GM12864 (cell line): Measurements from ENCODE around the gene PHF14.

Experiments used
- DNase-seq: peaks from one replicate; pipeline ENCODE4 v3.0.0-alpha.2; 2011; ENCODE audit warnings: low read depth
- H3K4me3 ChIP-seq: 2 replicates; pipeline ENCODE4 v1.5.1; 2011; ENCODE audit warnings: mild to moderate bottlenecking, low read depth, low read length, control low read depth
- TF ChIP-seq, protein P1 (sequence below): IDR thresholded peaks from 2 replicates; pipeline ENCODE4 v1.5.1; 2011; ENCODE audit warnings: low read depth, mild to moderate bottlenecking, moderate library complexity, low read length, control low read depth, inconsistent platforms; ENCODE audit errors: missing control alignments

Gene PHF14

DNA sequence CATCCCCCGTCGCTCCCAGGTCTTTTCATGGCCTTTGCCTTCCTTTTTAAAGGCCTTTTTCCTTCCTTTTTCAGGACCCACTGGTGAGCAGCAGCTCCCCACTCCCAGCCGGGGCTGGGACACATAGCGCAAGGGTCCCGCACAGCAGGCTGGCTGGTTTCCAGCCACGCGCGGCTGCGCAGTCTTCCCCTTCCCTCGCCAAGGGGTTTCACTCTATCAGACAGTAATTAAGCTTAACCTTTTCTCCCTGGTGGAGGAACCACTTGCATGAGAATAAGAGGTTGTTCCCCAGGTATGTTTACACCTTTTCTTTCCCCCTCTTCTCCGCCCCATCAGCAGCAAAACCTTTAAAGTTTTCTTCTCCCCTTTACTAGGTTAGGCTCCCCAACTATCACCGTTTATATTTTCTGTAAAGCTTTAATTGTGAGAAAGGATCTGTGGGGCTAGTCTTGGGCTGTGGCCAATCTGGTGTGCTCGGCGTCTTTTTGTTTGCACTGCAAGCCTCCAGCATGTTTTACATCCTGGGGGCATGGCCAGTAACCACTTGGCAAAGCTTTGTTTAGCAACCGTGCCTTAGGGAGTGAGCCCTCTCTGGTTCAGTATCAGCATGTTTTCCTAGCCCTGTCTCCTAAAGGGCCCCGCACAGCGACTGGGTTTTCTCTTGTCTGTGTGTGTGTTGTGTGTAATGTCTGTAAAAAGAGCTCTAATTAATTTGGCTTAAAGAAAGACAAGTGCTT is 219.6 kb downstream of the PHF14 start:
- DNase-seq, result no peak
- H3K4me3 ChIP-seq, result no peak overlapping the region
- TF ChIP-seq, protein P1, sequence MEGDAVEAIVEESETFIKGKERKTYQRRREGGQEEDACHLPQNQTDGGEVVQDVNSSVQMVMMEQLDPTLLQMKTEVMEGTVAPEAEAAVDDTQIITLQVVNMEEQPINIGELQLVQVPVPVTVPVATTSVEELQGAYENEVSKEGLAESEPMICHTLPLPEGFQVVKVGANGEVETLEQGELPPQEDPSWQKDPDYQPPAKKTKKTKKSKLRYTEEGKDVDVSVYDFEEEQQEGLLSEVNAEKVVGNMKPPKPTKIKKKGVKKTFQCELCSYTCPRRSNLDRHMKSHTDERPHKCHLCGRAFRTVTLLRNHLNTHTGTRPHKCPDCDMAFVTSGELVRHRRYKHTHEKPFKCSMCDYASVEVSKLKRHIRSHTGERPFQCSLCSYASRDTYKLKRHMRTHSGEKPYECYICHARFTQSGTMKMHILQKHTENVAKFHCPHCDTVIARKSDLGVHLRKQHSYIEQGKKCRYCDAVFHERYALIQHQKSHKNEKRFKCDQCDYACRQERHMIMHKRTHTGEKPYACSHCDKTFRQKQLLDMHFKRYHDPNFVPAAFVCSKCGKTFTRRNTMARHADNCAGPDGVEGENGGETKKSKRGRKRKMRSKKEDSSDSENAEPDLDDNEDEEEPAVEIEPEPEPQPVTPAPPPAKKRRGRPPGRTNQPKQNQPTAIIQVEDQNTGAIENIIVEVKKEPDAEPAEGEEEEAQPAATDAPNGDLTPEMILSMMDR, result no peak

DNA sequence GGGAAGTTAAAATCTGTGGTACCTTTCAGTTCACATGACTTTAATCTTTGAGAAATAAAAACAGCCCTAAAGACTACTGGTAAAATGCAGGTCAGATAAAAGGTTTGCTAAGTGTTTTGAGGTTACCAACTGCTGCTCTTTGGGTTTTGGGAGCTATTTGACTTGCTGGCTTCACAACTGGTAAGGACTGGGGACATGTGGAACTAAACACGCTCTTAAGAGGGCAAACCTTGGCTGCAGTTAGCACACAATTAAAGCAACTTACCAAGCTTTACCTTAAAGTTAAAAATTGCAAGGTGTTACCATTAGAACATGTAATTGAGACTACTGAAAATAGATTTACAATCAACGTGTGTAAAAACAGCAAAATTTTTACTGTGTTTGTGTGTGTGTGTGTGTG is 220.2 kb downstream of the PHF14 start:
- DNase-seq, result no peak
- no peak overlapping the region for H3K4me3 ChIP-seq
- TF ChIP-seq, protein P1, result no peak

DNA sequence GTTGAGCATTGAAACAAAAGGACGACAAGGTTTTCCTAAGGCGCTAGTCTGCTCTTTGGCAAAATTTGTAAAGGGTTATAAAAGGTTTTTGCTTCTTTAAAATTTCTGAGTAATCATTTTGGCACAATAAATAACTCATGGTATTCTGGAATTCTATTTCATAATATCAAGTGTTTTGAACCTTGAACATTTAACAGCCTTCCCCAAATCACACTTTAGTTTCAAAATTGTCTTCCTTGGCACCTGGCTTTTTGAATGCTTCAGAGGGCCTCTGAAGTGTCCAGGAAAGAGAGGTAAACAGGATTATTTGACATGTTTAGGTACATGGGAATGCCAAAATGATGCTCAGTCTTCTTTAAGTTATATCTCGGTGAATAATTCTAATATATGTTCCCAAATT is 220.8 kb downstream of the PHF14 start:
- H3K4me3 ChIP-seq, result no peak overlapping the region
- DNase-seq, result no peak
- TF ChIP-seq, protein P1, result no peak

DNA sequence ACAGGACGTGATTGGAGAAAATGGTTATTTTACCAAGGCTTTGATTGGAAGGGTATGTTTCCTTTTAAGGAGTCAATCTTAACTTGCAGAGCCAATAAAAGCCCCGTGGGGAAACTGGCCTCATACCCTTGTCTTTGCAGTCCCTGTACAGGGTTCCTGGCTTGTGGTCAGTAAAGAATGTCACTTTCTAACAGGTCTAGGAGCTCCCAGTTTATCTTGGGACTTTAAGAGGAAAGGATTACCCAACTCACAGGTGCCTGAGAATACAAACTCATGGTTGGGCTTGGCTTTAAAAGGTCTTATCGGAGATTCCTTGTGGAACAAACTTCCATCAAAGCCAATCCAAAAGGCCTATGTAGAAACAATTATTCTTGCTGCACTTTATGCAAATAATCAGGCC is 221.8 kb downstream of the PHF14 start:
- TF ChIP-seq, protein P1, result no peak
- H3K4me3 ChIP-seq, result no peak overlapping the region
- no peak for DNase-seq

DNA sequence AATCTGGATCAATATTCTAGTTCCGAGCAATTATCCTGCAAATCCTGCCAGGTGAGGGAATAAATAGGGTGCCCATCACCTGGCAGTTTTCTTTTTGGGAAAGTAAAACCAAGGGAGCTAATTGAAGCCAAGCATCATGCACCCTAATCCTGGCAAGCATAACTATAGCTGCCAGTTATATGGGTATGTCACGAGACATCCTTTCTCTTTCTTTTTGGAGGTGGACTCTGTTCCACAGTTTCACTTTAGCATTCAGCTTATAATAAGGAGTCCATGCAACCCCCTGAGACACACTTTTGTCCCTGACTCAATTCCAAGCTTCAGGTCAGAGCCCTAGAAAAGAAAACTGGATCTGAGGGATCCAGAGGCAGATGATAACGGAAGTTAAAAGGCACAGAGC is 222.5 kb downstream of the PHF14 start:
- H3K4me3 ChIP-seq, result no peak overlapping the region
- TF ChIP-seq, protein P1, result no peak
- DNase-seq, result no peak

DNA sequence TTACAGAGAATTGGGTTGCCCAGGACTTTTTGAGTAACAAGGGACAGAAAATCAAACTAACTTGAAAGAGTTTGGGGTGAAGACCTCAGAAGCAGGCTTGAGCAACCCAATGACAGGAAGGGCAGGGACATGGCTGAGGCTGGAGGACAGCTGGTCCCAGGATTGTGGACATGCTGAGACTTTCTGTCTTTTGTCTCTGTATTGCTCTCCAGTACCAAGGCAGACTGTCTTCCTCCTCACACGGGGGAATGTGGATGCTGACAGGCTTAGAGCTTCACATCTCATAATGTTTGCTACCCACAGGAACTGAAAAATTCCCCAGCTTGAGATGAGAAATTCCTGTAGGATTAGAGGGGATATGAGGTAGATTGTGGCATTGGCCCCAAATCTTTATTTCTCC is 229.6 kb downstream of the PHF14 start:
- no peak overlapping the region for H3K4me3 ChIP-seq
- TF ChIP-seq, protein P1, result no peak
- no peak for DNase-seq

DNA sequence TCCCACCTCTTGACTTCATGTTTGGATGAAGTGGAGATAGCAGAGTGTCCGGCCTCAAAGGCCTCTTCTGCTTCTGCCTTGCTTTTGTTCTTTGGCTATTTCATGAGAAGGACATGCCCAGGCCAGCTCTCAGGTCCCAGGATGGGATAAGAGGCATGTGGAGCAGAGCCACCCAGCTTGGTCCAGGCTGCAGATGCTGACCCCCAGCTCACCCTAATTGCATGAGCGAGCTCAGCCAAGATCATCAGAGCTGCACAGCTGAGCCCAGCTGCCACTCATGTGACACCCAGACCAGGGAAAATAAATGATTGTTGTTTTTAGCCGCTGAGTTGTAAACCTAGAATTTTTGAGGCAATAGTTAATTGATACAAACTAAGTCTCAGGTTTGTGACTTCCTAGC is 230.0 kb downstream of the PHF14 start:
- TF ChIP-seq, protein P1, result no peak
- DNase-seq, result no peak
- no peak overlapping the region for H3K4me3 ChIP-seq
